Fibroblast of skin of back (primary cell): ENCODE results near the gene STK38L.
"Not testable (repeated sequence)": the region's sequence is repeated elsewhere in the genome, so short reads cannot be mapped to it uniquely, and the experiment has no call there.

ENCODE experiments used
- DNase-seq: peaks from one replicate; pipeline ENCODE4 v3.0.0-alpha.2; 2013

The STK38L gene

GRCh38 chr12:27229367-27229766 is 14.7 kb upstream of the STK38L start:
- DNase-seq, result no peak

- not testable (repeated sequence) for DNase-seq
Observed at GRCh38 chr12:27231374-27231773, 12.7 kb upstream of the STK38L start.

- DNase-seq, result no peak
Observed at GRCh38 chr12:27233814-27234213, 10.3 kb upstream of the STK38L start.

GRCh38 chr12:27236498-27236897 is 7.6 kb upstream of the STK38L start:
- peak; percentile 40 for DNase-seq

GRCh38 chr12:27237790-27238771 is 6.0 kb upstream of the STK38L start:
- DNase-seq, result no peak

GRCh38 chr12:27243006-27243405 is 1.1 kb upstream of the STK38L start:
- DNase-seq, result no peak

- DNase-seq, result no peak
Observed at GRCh38 chr12:27244689-27245488, 803 bp downstream of the STK38L start.

- DNase-seq, result no peak
Observed at GRCh38 chr12:27246141-27246540, 2.1 kb downstream of the STK38L start.

GRCh38 chr12:27246774-27247173 is 2.7 kb downstream of the STK38L start:
- DNase-seq, result peak; percentile 44

- DNase-seq, result no peak
Observed at GRCh38 chr12:27252934-27253333, 8.8 kb downstream of the STK38L start.

GRCh38 chr12:27253347-27253746 is 9.3 kb downstream of the STK38L start:
- DNase-seq, result no peak

- no peak for DNase-seq
Observed at GRCh38 chr12:27255806-27256205, 11.7 kb downstream of the STK38L start.

- peak; percentile 75 for DNase-seq
Observed at GRCh38 chr12:27257104-27257843, 13.2 kb downstream of the STK38L start.

GRCh38 chr12:27260746-27261145 is 16.7 kb downstream of the STK38L start:
- peak; percentile 21 for DNase-seq

GRCh38 chr12:27261866-27262265 is 17.8 kb downstream of the STK38L start:
- peak; percentile 26 for DNase-seq

- no peak for DNase-seq
Observed at GRCh38 chr12:27270148-27270547, 26.1 kb downstream of the STK38L start.

- DNase-seq, result no peak
Observed at GRCh38 chr12:27271206-27271605, 27.1 kb downstream of the STK38L start.

GRCh38 chr12:27272373-27273028 is 28.4 kb downstream of the STK38L start:
- DNase-seq, result no peak

- no peak for DNase-seq
Observed at GRCh38 chr12:27273114-27273513, 29.0 kb downstream of the STK38L start.

- peak; percentile 37 for DNase-seq
Observed at GRCh38 chr12:27274706-27275105, 30.6 kb downstream of the STK38L start.

- no peak for DNase-seq
Observed at GRCh38 chr12:27276275-27276674, 32.2 kb downstream of the STK38L start.

GRCh38 chr12:27277846-27278260 is 33.8 kb downstream of the STK38L start:
- peak; percentile 89 for DNase-seq
